DOHH2 (cell line): ENCODE results near the gene EBF3.

Experiments
- H3F3A ChIP-seq: fragments of 200-600 bp; sonication (generic), shearing (Covaris generic); 2 replicates; pipeline ENCODE4 v1.6.0; 2016; ENCODE audit warnings: antibody characterized with exemption, mild to moderate bottlenecking; ENCODE audit not compliant: control insufficient read depth, insufficient read depth
- H3K27ac ChIP-seq: fragments of 200-600 bp; sonication (generic); 2 replicates; pipeline ENCODE4 v1.5.1; 2014; ENCODE audit warnings: low read depth, mild to moderate bottlenecking, low read length, moderate library complexity
- H3K27me3 ChIP-seq: fragments of 200-600 bp; sonication (generic); 2 replicates; pipeline ENCODE4 v1.6.1; 2014; ENCODE audit warnings: mild to moderate bottlenecking, low read length, mixed read lengths; ENCODE audit not compliant: control insufficient read depth
- H3K36me3 ChIP-seq: fragments of 200-600 bp; sonication (generic); 2 replicates; pipeline ENCODE4 v1.6.1; 2014; ENCODE audit warnings: mild to moderate bottlenecking, low read length, moderate library complexity, mixed read lengths; ENCODE audit not compliant: control insufficient read depth
- H3K4me1 ChIP-seq: fragments of 200-600 bp; sonication (generic); 2 replicates; pipeline ENCODE4 v1.6.1; 2014; ENCODE audit warnings: mild to moderate bottlenecking, low read length, mixed read lengths; ENCODE audit not compliant: control insufficient read depth
- H3K4me2 ChIP-seq: fragments of 200-600 bp; sonication (generic); 2 replicates; pipeline ENCODE4 v1.6.0; 2014; ENCODE audit warnings: mild to moderate bottlenecking, low read length, moderate library complexity
- H3K4me3 ChIP-seq: fragments of 200-600 bp; sonication (generic); 2 replicates; pipeline ENCODE4 v1.5.1; 2014; ENCODE audit warnings: mild to moderate bottlenecking, low read length, mixed read lengths
- H3K79me2 ChIP-seq: fragments of 200-600 bp; sonication (generic); 2 replicates; pipeline ENCODE4 v1.6.1; 2014; ENCODE audit warnings: mild to moderate bottlenecking, low read length, mixed read lengths; ENCODE audit not compliant: control insufficient read depth
- H3K9me2 ChIP-seq: fragments of 200-600 bp; sonication (generic); replicated peaks from 2 replicates; pipeline ENCODE4 v1.6.1; 2014; ENCODE audit warnings: mild to moderate bottlenecking, low read length, mixed read lengths; ENCODE audit not compliant: control insufficient read depth
- H3K9me3 ChIP-seq: fragments of 200-600 bp; sonication (generic); 2 replicates; pipeline ENCODE4 v1.6.1; 2014; ENCODE audit warnings: antibody characterized with exemption, low read length, mixed read lengths; ENCODE audit not compliant: control insufficient read depth, insufficient read depth
- H4K20me1 ChIP-seq: fragments of 200-600 bp; sonication (generic); 2 replicates; pipeline ENCODE4 v1.6.0; 2014; ENCODE audit warnings: low read depth, mild to moderate bottlenecking, antibody characterized with exemption, low read length, moderate library complexity; ENCODE audit not compliant: control insufficient read depth, insufficient read depth
- CTCF ChIP-seq: fragments of 200-600 bp; sonication (generic); IDR thresholded peaks from one replicate; pipeline ENCODE4 v1.5.1; 2014; ENCODE audit warnings: antibody characterized with exemption, mild to moderate bottlenecking, low read depth, low read length; ENCODE audit not compliant: poor library complexity, severe bottlenecking
- EZH2phosphoT487 ChIP-seq: fragments of 200-600 bp; sonication (generic); IDR thresholded peaks from 2 replicates; pipeline ENCODE4 v1.6.1; 2017; ENCODE audit warnings: borderline replicate concordance, mild to moderate bottlenecking, antibody characterized with exemption, low read length, moderate library complexity, mixed read lengths

The EBF3 gene

GRCh38 chr10:129832573-129833467 lies 131.3 kb downstream of the EBF3 start:
- H3K27ac ChIP-seq, result no peak overlapping the region
- no peaks in the 10 kb centered on the region for H3K9me2 ChIP-seq
- no peaks in the 10 kb centered on the region for H3K4me1 ChIP-seq
- no peaks in the 10 kb centered on the region for H3K79me2 ChIP-seq
- H3K36me3 ChIP-seq, result no peaks in the 10 kb centered on the region
- no peaks in the 10 kb centered on the region for H3F3A ChIP-seq
- no peak overlapping the region for H3K4me3 ChIP-seq
- no peak overlapping the region for H3K4me2 ChIP-seq
- H4K20me1 ChIP-seq, result no peaks in the 10 kb centered on the region
- TF ChIP-seq EZH2phosphoT487, result no peak
- no peak for TF ChIP-seq CTCF
- H3K9me3 ChIP-seq, result no peaks in the 10 kb centered on the region
- no peaks in the 10 kb centered on the region for H3K27me3 ChIP-seq

- Histone ChIP-seq H3K27me3 (no peaks in the 10 kb centered on the region), H3K79me2 (no peaks in the 10 kb centered on the region), H4K20me1 (no peaks in the 10 kb centered on the region), H3K36me3 (no peaks in the 10 kb centered on the region), H3F3A (no peaks in the 10 kb centered on the region), H3K4me3 (no peak overlapping the region), H3K4me1 (no peaks in the 10 kb centered on the region), H3K4me2 (no peak overlapping the region), H3K9me2 (no peaks in the 10 kb centered on the region), H3K27ac (no peak overlapping the region), H3K9me3 (no peaks in the 10 kb centered on the region)
- TF ChIP-seq CTCF, result no peak
Observed at GRCh38 chr10:129831150-129831549, 132.9 kb downstream of the EBF3 start.

- Histone ChIP-seq H3K27me3 (no peaks in the 10 kb centered on the region), H3K27ac (no peak overlapping the region), H3K9me2 (no peaks in the 10 kb centered on the region), H3K36me3 (no peaks in the 10 kb centered on the region), H4K20me1 (no peaks in the 10 kb centered on the region), H3K9me3 (no peaks in the 10 kb centered on the region), H3F3A (no peaks in the 10 kb centered on the region), H3K79me2 (no peaks in the 10 kb centered on the region), H3K4me2 (no peak overlapping the region), H3K4me3 (no peak overlapping the region), H3K4me1 (no peaks in the 10 kb centered on the region)
- no peak for TF ChIP-seq CTCF
- no peak for TF ChIP-seq EZH2phosphoT487
Observed at GRCh38 chr10:129825826-129826225, 138.2 kb downstream of the EBF3 start.
